Measurements from ENCODE around the gene DNER.

DNA sequence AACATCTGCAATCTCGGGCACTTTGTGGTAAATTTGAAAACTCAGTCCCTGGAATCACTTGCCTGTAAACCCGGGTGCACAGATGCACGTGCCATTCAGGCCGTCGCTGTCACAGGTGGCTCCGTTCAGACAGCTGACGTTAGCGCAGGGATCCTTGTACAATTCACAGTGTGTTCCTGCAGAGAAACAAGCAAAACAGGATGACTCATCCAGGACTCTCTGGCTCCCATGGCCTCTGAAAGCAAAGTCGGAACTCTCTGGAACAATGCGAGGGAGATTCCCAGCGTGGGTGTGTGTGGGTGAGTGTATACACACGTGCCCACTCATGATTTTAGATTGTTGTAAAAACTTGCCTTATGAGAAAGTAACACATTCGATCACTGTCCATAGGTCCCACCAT is 307.2 kb downstream of the DNER start:
- TF ChIP-seq POLR2A (IDR thresholded peaks at IDR 0.05) (no peak), POLR2AphosphoS5 (IDR thresholded peaks at IDR 0.05) (peak; percentile 98)
